ENCODE measurements around the gene SLC11A2.

The SLC11A2 gene

DNA sequence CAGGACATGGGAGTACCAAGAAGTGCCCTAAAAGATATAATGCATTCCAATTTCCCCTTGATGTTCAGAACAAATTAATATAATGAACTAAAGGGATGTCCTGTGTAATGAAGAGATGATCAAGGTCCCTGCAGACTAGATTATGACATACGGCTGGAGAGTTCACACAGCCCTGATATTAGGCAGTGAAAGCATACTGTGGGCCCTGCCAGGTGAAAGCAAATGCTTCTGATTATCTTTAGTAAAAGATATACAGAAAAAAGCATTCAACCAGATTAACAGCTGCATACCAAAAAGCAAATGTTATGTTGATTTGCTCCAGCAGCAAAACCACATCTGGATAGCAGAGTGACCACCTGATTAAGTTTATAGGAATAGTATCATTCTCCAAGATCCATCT is 61.8 kb downstream of the SLC11A2 start:
- Histone ChIP-seq H3K4me1 (ENCODE audit: low read length) (no peaks in the 10 kb centered on the region), H3K36me3 (replicated peaks; ENCODE audit: low read depth, low read length) (no peaks in the 10 kb centered on the region), H3K79me2 (ENCODE audit: low read length) (no peaks in the 10 kb centered on the region), H3K27me3 (ENCODE audit: low read depth, low read length) (no peaks in the 10 kb centered on the region), H2AFZ (ENCODE audit: low read depth, low read length) (no peak overlapping the region), H3K9ac (ENCODE audit: low read length) (no peak overlapping the region), H3K4me2 (ENCODE audit: low read length) (no peak overlapping the region), H4K20me1 (ENCODE audit: insufficient read depth, low read length) (no peaks in the 10 kb centered on the region), H3K4me3 (ENCODE audit: low read length) (no peak overlapping the region), H3K27ac (ENCODE audit: low read length) (no peak overlapping the region), H3K9me3 (ENCODE audit: insufficient read depth, low read length) (no peaks in the 10 kb centered on the region)
- TF ChIP-seq EZH2phosphoT487 (IDR thresholded peaks at IDR 0.05; ENCODE audit: low read depth) (no peak), CTCF (IDR thresholded peaks at IDR 0.05; ENCODE audit: low read depth, low read length) (no peak)

DNA sequence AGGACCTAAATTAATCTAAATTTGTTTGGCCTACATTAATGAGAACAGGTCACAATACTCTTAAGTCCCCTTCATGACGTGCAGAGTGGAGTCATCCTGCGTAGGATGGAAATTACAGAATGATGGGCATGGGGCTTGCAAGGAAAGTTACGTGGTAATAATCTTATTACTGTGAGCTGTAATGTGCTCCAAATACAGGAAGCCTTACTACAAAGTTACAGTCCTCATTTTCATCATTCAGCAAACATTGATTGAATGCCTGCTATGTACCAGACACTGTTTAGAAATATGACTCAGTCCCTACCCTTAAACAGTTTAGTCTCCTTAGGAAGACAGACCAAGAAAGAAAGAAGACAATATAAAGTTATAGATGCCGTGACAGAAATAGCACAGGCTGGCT is 64.5 kb downstream of the SLC11A2 start:
- Histone ChIP-seq H3K9ac (ENCODE audit: low read length) (no peak overlapping the region), H3K4me2 (ENCODE audit: low read length) (no peak overlapping the region), H3K27me3 (ENCODE audit: low read depth, low read length) (no peaks in the 10 kb centered on the region), H3K4me1 (ENCODE audit: low read length) (no peaks in the 10 kb centered on the region), H4K20me1 (ENCODE audit: insufficient read depth, low read length) (no peaks in the 10 kb centered on the region), H2AFZ (ENCODE audit: low read depth, low read length) (no peak overlapping the region), H3K79me2 (ENCODE audit: low read length) (no peaks in the 10 kb centered on the region), H3K9me3 (ENCODE audit: insufficient read depth, low read length) (no peaks in the 10 kb centered on the region), H3K27ac (ENCODE audit: low read length) (no peak overlapping the region), H3K4me3 (ENCODE audit: low read length) (no peak overlapping the region), H3K36me3 (replicated peaks; ENCODE audit: low read depth, low read length) (no peaks in the 10 kb centered on the region)
- no peak for TF ChIP-seq CTCF (IDR thresholded peaks at IDR 0.05; ENCODE audit: low read depth, low read length)
- no peak for TF ChIP-seq EZH2phosphoT487 (IDR thresholded peaks at IDR 0.05; ENCODE audit: low read depth)

DNA sequence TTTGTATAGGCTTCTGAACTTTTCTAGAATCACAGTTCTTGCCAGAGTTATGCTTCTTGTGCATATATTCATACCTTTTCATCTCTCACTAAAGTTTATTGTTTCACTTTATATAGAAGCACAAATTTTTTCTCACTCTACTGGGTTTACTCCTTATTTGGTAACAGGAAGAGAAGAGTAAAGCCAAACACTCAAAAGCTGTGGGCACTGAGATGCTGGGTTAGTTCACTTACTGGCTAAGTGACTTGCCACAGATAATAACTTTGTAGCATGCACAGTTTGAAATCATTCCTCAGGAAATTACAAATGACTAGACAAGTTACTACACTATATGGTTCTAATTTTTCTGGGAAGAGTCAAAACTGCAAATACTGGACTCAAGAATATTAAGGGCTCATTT is 66.1 kb downstream of the SLC11A2 start:
- Histone ChIP-seq H3K27ac (ENCODE audit: low read length) (no peak overlapping the region), H3K4me2 (ENCODE audit: low read length) (no peak overlapping the region), H3K4me1 (ENCODE audit: low read length) (no peaks in the 10 kb centered on the region), H3K4me3 (ENCODE audit: low read length) (no peak overlapping the region), H2AFZ (ENCODE audit: low read depth, low read length) (no peak overlapping the region), H3K9ac (ENCODE audit: low read length) (no peak overlapping the region), H3K36me3 (replicated peaks; ENCODE audit: low read depth, low read length) (no peaks in the 10 kb centered on the region), H3K9me3 (ENCODE audit: insufficient read depth, low read length) (no peaks in the 10 kb centered on the region), H4K20me1 (ENCODE audit: insufficient read depth, low read length) (no peaks in the 10 kb centered on the region), H3K27me3 (ENCODE audit: low read depth, low read length) (no peaks in the 10 kb centered on the region), H3K79me2 (ENCODE audit: low read length) (no peaks in the 10 kb centered on the region)
- TF ChIP-seq CTCF (IDR thresholded peaks at IDR 0.05; ENCODE audit: low read depth, low read length), result no peak
- no peak for TF ChIP-seq EZH2phosphoT487 (IDR thresholded peaks at IDR 0.05; ENCODE audit: low read depth)

GRCh38 chr12:50955697-50956096 is 70.5 kb downstream of the SLC11A2 start:
- no peaks in the 10 kb centered on the region for H3K27me3 ChIP-seq (ENCODE audit: low read depth, low read length)
- H3K4me2 ChIP-seq (ENCODE audit: low read length), result no peak overlapping the region
- H4K20me1 ChIP-seq (ENCODE audit: insufficient read depth, low read length), result no peaks in the 10 kb centered on the region
- H3K4me3 ChIP-seq (ENCODE audit: low read length), result no peak overlapping the region
- H3K79me2 ChIP-seq (ENCODE audit: low read length), result no peaks in the 10 kb centered on the region
- no peak for TF ChIP-seq CTCF (IDR thresholded peaks at IDR 0.05; ENCODE audit: low read depth, low read length)
- no peak for TF ChIP-seq EZH2phosphoT487 (IDR thresholded peaks at IDR 0.05; ENCODE audit: low read depth)
- no peaks in the 10 kb centered on the region for H3K4me1 ChIP-seq (ENCODE audit: low read length)
- no peak overlapping the region for H2AFZ ChIP-seq (ENCODE audit: low read depth, low read length)
- H3K9ac ChIP-seq (ENCODE audit: low read length), result no peak overlapping the region
- no peak overlapping the region for H3K27ac ChIP-seq (ENCODE audit: low read length)
- no peaks in the 10 kb centered on the region for H3K36me3 ChIP-seq (replicated peaks; ENCODE audit: low read depth, low read length)
- H3K9me3 ChIP-seq (ENCODE audit: insufficient read depth, low read length), result no peaks in the 10 kb centered on the region

Data from OCI-LY3 (cell line).